HG03175 (cell line): Measurements from ENCODE around the gene HFE.
"Not testable (repeated sequence)": the region's sequence is repeated elsewhere in the genome, so short reads cannot be mapped to it uniquely, and the experiment has no call there.

Experiments
- ATAC-seq: cut with Tn5 transposase; IDR thresholded peaks from one replicate; pipeline ENCODE4 v1.9.1; 2021; ENCODE audit warnings: mild to moderate bottlenecking, moderate library complexity; ENCODE audit not compliant: unreplicated experiment

HFE gene, protein sequence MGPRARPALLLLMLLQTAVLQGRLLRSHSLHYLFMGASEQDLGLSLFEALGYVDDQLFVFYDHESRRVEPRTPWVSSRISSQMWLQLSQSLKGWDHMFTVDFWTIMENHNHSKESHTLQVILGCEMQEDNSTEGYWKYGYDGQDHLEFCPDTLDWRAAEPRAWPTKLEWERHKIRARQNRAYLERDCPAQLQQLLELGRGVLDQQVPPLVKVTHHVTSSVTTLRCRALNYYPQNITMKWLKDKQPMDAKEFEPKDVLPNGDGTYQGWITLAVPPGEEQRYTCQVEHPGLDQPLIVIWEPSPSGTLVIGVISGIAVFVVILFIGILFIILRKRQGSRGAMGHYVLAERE

DNA sequence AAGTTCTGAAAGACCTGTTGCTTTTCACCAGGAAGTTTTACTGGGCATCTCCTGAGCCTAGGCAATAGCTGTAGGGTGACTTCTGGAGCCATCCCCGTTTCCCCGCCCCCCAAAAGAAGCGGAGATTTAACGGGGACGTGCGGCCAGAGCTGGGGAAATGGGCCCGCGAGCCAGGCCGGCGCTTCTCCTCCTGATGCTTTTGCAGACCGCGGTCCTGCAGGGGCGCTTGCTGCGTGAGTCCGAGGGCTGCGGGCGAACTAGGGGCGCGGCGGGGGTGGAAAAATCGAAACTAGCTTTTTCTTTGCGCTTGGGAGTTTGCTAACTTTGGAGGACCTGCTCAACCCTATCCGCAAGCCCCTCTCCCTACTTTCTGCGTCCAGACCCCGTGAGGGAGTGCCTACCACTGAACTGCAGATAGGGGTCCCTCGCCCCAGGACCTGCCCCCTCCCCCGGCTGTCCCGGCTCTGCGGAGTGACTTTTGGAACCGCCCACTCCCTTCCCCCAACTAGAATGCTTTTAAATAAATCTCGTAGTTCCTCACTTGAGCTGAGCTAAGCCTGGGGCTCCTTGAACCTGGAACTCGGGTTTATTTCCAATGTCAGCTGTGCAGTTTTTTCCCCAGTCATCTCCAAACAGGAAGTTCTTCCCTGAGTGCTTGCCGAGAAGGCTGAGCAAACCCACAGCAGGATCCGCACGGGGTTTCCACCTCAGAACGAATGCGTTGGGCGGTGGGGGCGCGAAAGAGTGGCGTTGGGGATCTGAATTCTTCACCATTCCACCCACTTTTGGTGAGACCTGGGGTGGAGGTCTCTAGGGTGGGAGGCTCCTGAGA, at the start of gene HFE:
HFE (plus strand) TSS at position 146 of the 832 bp plus-strand sequence; CDS start at position 158, 12 bp downstream.
- ATAC-seq = peak; percentile 41

- ATAC-seq = no peak
These were observed 45.3 kb upstream of the HFE start for GRCh38 chr6:26041946-26042345.

GRCh38 chr6:26043384-26044139, 43.7 kb upstream of the HFE start:
- ATAC-seq = peak; percentile 52

DNA sequence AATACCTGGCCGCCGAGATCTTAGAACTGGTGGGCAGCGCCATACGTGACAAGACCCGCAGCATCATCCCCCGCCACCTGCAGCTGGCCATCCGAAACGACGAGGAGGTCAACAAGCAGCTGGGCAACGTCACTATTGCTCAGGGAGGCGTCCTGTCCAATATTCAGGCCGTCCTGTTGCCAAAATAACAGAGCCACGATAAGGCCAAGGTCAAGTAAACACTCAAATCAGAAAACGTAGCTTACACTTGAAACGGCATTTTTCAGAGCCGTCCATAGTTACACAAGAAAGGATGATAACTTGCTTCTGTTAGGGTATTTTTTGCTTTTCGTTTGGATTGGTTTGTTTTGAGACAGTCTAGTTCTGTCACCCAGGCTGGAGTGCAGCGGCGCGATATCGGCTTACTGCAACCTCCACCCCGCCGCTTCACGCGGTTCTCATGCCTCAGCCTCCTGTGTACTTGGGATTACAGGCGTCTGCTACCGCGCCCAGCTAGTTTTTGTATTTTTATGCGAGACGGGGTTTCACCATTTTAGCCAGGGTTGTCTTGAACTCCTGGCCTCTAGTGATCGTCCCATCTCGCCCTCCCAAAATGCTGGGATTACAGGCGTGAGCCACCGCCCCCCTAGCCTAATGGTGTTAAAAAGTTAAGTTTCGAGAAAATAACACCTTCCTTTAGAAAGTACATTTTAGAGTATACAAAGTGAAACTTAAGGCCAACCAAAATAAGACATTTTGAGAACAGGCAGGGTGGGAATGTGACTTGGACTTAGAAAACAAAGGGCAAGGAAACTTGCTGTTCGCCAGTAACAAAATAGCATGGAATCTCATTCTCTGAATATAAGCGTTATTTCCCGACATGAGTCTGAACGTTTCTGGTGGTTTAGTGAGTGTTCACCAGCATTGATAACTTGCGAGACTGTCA, 42.8 kb upstream of the HFE start:
- peak; percentile 34 for ATAC-seq

- ATAC-seq = peak; percentile 54
These were observed 41.9 kb upstream of the HFE start for GRCh38 chr6:26045065-26045927.

- ATAC-seq = no peak
These were observed 41.3 kb upstream of the HFE start for GRCh38 chr6:26045928-26046368.

DNA sequence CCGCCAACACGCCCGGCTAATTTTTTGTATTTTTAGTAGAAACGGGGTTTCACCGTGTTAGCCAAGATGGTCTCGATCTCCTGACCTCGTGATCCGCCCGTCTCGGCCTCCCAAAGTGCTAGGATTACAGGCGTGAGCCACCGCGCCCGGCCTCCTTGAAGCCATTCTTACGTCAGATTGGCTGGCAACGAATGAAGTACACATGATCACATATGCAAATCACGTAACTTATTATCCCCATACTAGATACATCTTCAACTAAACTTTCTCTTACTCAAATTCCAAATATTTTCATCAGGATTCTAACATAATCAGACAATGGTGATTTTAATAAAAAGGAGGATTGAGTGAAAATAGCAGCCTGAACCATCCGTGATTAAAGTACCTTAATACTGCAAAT, 39.9 kb upstream of the HFE start:
- ATAC-seq = not testable (repeated sequence)

DNA sequence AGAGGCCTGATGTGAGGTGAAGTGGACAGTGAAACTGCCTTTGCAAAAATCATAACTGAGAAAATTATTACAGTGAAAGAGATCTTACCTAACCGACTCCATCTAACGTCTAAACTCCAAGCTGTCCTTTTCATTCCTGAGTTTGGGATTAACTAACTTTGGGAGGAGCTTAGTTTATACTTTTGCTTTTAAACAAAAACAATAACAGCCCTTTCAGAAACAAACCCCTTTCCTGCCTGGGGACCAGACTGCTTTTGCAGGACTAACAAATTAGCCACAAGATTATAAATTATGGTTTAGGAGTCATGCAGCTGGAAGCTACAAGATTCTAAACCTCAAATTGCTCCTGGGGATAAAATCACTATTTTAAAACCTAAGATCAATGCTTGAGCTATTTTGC, 38.6 kb upstream of the HFE start:
- ATAC-seq = no peak

DNA sequence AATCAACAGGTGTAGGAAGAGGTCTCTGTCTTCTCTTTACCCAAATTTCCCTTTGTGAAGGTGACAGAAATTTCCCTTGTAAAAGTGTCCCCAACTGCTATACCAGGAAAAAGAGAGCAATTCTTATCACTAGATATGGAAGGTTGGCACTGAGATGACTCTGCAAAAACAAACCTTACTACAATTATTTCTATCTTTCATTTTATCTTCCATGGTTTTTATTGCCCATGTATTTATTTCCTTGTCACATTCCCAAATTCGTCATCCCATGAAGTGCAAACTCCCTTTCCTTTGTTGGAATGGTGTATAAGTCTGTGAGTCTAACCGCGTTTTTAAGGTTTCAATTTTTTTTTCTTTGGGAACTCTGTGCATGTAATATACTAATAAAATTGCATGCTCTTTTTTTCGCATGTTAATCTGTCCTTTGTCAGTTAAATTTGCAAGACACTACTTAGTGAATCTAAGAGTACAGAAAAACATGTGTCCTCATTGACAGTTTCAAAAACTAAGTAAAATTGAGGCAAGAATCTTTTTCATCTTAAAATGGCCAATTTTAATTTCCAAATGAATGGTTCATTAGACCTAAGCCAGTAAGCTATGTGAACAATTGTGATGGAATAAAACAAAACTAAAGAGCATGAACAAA, 35.4 kb upstream of the HFE start:
- ATAC-seq = no peak

DNA sequence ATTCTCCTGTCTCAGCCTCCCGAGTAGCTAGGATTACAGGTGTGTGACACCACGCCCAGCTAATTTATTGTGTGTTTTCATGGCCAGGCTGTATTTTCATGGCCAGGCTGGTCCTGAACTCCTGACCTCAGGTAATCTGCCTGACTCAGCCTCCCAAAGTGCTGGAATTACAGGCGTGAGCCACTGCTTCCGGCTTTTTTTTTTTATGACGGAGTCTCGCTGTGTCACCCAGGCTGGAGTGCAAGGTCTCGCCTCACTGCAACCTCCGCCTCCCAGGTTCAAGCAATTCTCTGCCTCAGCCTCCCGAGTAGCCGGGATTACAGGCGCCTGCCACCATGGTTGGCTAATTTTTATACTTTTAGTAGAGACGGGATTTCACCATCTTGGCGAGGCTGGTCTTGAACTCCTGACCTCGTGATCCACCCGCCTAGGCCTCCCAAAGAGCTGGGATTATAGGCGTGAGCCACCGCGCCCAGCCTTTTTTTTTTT, 34.4 kb upstream of the HFE start:
- ATAC-seq = not testable (repeated sequence)

GRCh38 chr6:26053992-26054780, 33.0 kb upstream of the HFE start:
- ATAC-seq = no peak

DNA sequence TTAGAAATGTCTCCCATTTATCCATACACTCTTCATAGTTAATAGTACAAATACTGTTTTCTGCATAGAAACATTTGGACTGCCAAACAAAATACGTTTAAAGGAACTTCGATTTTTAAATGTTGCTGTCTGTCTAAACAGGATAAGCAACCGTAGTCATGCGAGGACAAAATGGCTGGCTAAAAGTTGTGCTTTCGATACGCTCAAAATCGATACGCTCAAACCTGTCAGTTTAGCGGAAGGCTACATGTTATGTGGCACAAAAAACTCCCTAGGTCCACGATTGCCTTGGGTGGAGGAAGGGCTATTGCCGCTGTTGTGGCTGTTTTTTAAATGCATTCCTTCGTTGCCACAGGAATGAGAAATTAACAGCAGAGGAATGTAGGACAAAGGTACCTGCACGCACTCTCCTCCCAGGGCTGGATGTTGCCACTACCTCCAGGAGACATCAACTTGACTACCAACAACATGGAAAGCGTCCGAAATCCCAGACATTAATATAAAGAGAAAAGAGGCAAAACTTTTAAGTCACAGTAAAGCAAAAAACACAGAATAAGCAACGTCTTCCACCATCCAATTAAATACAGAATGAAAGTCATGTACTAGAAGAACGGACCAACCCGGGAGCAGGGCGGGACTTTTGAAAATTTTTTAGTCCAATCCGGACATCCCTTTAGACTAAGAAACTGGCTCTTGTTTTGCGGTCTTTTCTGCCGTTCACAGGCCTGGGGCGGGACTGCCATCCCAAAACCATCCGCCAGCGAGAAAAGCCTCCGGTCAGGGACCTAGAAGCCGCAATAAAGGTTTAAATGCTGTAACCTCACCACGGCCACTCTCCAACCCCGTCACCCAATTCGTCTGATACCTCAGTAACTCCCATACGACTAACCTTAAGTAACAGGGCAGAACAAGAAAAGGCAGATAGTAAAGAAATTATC, 32.2 kb upstream of the HFE start:
- ATAC-seq = peak; percentile 65

GRCh38 chr6:26055719-26056582, 31.3 kb upstream of the HFE start:
- ATAC-seq = peak; percentile 68

GRCh38 chr6:26056583-26057350, 30.5 kb upstream of the HFE start:
- ATAC-seq = no peak

- ATAC-seq = no peak
These were observed 29.3 kb upstream of the HFE start for GRCh38 chr6:26057899-26058298.
